Liver (tissue), 3 donors: ENCODE measurements around the gene HTR4.

Experiments
- CTCF ChIP-seq: fragments of 150-350 bp; IDR thresholded peaks from 2 replicates; pipeline ENCODE4 v1.5.1; 2017; ENCODE audit warnings: improper control_type of control experiment, low read depth, low read length; ENCODE audit not compliant: missing input control
- JUND ChIP-seq, 2 donors: IDR thresholded peaks; 2 replicates each; pipeline ENCODE4 v1.6.1; 2016; ENCODE audit warnings: antibody characterized with exemption in 2 of 2
- YY1 ChIP-seq: IDR thresholded peaks from 2 replicates; pipeline ENCODE4 v1.6.1; 2016; ENCODE audit warnings: antibody characterized with exemption, mild to moderate bottlenecking
- donor health status: healthy.
- donor health status: healthy.

- no peak for TF ChIP-seq CTCF
- no peak for TF ChIP-seq JUND (IDR thresholded peaks at IDR 0.05)
- no peak for TF ChIP-seq YY1
These were observed 48.0 kb downstream of the HTR4 start for GRCh38 chr5:148606296-148606695.
